Fibroblast of the aortic adventitia (primary cell): ENCODE data around the gene SNX27. TPM values are rescaled to one million over a fixed set of nuclear protein-coding genes. Genes with fewer than 3 reads are reported as not detected.

ENCODE experiments used
- DNase-seq: peaks from one replicate; pipeline ENCODE4 v3.0.0-alpha.2; 2010; ENCODE audit warnings: low read depth
- H3K4me3 ChIP-seq: 2 replicates; pipeline ENCODE4 v1.5.1; 2011; ENCODE audit warnings: low read depth, mild to moderate bottlenecking, control low read depth, low read length, moderate library complexity
- CTCF ChIP-seq: IDR thresholded peaks from 2 replicates; pipeline ENCODE4 v1.5.1; 2011; ENCODE audit warnings: mild to moderate bottlenecking, low read length, control low read depth, inconsistent platforms; ENCODE audit not compliant: insufficient read depth
- total RNA-seq: library from RNA; depleted of rRNA; stranded (reverse); fragments of >200 nt; gene quantifications from 2 replicates; pipeline ENCODE4 v1.2.3, GENCODE V29; 2012; ENCODE audit warnings: low replicate concordance

SNX27 gene
- total RNA-seq, result 14.1 and 28.6 TPM in 2 replicates

- H3K4me3 ChIP-seq, result peak within 1 kb of the TSS; percentile 91
- peak; percentile 92 for DNase-seq
- TF ChIP-seq CTCF, result no peak
Observed at GRCh38 chr1:151611832-151612500, at the start of gene SNX27. TSS of gene SNX27 (plus strand) at chr1:151612050. CDS start at chr1:151612202, 152 bp downstream.

- no peak for DNase-seq
- TF ChIP-seq CTCF, result no peak
- no peak overlapping the region for H3K4me3 ChIP-seq
Observed at GRCh38 chr1:151562661-151563060, 49.2 kb upstream of the SNX27 start.

GRCh38 chr1:151563376-151563775 lies 48.5 kb upstream of the SNX27 start:
- no peak for DNase-seq
- no peak for TF ChIP-seq CTCF
- H3K4me3 ChIP-seq, result no peak overlapping the region

- no peak for TF ChIP-seq CTCF
- DNase-seq, result no peak
- H3K4me3 ChIP-seq, result no peak overlapping the region
Observed at GRCh38 chr1:151565502-151566189, 46.2 kb upstream of the SNX27 start.

GRCh38 chr1:151568626-151569088 lies 43.2 kb upstream of the SNX27 start:
- no peak for DNase-seq
- no peak overlapping the region for H3K4me3 ChIP-seq
- no peak for TF ChIP-seq CTCF

GRCh38 chr1:151570819-151571218 lies 41.0 kb upstream of the SNX27 start:
- DNase-seq, result no peak
- no peak overlapping the region for H3K4me3 ChIP-seq
- TF ChIP-seq CTCF, result no peak
